ENCODE measurements around the gene CLMN. TPM values are rescaled to one million over a fixed set of nuclear protein-coding genes. Genes with fewer than 3 reads are reported as not detected.

Gene CLMN
- total and polyA plus RNA-seq, 2 of the 4 experiments (the other 2 are of a cell fraction) = 0.10 to 0.18 TPM

- Histone ChIP-seq H2BK20ac (ENCODE audit: low read depth, low read length) (no peak overlapping the region), H3K4ac (ENCODE audit: low read depth, low read length) (no peak overlapping the region), H3K36me3 (ENCODE audit: control insufficient read depth, insufficient read depth, low read length) (no peaks in the 10 kb centered on the region), H3K4me1 (ENCODE audit: control insufficient read depth, insufficient read depth, low read length) (peaks cover 2% of the 10 kb centered on the region; the same call in 1 of the 2 replicates), H2AK5ac (ENCODE audit: low read depth, low read length) (no peak overlapping the region), H2BK5ac (ENCODE audit: low read depth, low read length, poor library complexity, severe bottlenecking) (no peak overlapping the region), H2AK9ac (replicated peaks; ENCODE audit: low read depth, low read length, poor library complexity) (no peak overlapping the region), H4K8ac (ENCODE audit: low read depth in 2 of 2, low read length in 2 of 2) (no peak overlapping the region), H4K20me1 (ENCODE audit: insufficient read depth, low read length) (no peaks in the 10 kb centered on the region), H4K5ac (ENCODE audit: low read depth, low read length) (no peak overlapping the region), H3K79me1 (ENCODE audit: low read depth in 1 of 2, low read length in 2 of 2) (no peaks in the 10 kb centered on the region), H2AFZ (replicated peaks; ENCODE audit: low read length, poor library complexity) (no peak overlapping the region), H3K9me1 (ENCODE audit: insufficient read depth, low read length) (no peaks in the 10 kb centered on the region), H3K14ac (replicated peaks; ENCODE audit: low read depth, low read length) (no peak overlapping the region), H4K91ac (ENCODE audit: insufficient read depth, low read depth, low read length) (no peak overlapping the region), H2BK120ac (ENCODE audit: low read depth, low read length) (no peak overlapping the region), H3K18ac (ENCODE audit: low read depth, low read length) (no peak overlapping the region), H2BK15ac (ENCODE audit: low read depth, low read length) (no peak overlapping the region), H3K27ac (ENCODE audit: insufficient read depth, low read length) (no peak overlapping the region), H3K27me3 (ENCODE audit: control insufficient read depth, insufficient read depth, low read length) (no peaks in the 10 kb centered on the region; the same call in 1 of the 2 replicates), H3K23ac (ENCODE audit: low read depth, low read length) (no peak overlapping the region), H3K4me2 (ENCODE audit: low read depth, low read length) (no peak overlapping the region), H3K9ac (ENCODE audit: low read depth, low read length) (no peak overlapping the region), H3K4me3 (ENCODE audit: insufficient read depth, low read depth, low read length) (no peak overlapping the region), H3K56ac (ENCODE audit: extremely low read depth, insufficient read depth, low read length) (no peak overlapping the region), H3K9me3 (ENCODE audit: control insufficient read depth, insufficient read depth, low read length) (no peaks in the 10 kb centered on the region)
- ATAC-seq (ENCODE audit: low read depth) (no peak), DNase-seq (no peak)
- BruUV-seq (replicated peaks) = no TSS peak
- intact Hi-C loops (cut with micrococcal nuclease) = loop anchor here (10.0 kb wide), 1 partner anchor 508 kb away; no protein-coding TSS in a partner anchor
- TF ChIP-seq MAFK (IDR thresholded peaks at IDR 0.05; ENCODE audit: low read depth, low read length) (no peak), POLR2A (IDR thresholded peaks at IDR 0.05; ENCODE audit: low read depth, low read length) (no peak), BHLHE40 (IDR thresholded peaks at IDR 0.05; ENCODE audit: low read depth, low read length) (no peak), NFE2L2 (IDR thresholded peaks at IDR 0.05; ENCODE audit: low read depth, low read length) (no peak), MXI1 (IDR thresholded peaks at IDR 0.05; ENCODE audit: borderline replicate concordance, low read depth, low read length) (no peak), RAD21 (IDR thresholded peaks at IDR 0.05; ENCODE audit: low read length) (no peak), FOS (IDR thresholded peaks at IDR 0.05; ENCODE audit: low read depth, low read length) (no peak), CHD1 (IDR thresholded peaks at IDR 0.05; ENCODE audit: low read depth, low read length) (no peak), USF2 (IDR thresholded peaks at IDR 0.05; ENCODE audit: low read depth, low read length) (no peak), RFX5 (IDR thresholded peaks at IDR 0.05; ENCODE audit: low read depth, low read length) (no peak), RCOR1 (IDR thresholded peaks at IDR 0.05; ENCODE audit: insufficient replicate concordance, low read length) (no peak), CTCF (conservative IDR thresholded peaks at IDR 0.05; ENCODE audit: low read depth, low read length) (no peak), MAZ (IDR thresholded peaks at IDR 0.05; ENCODE audit: borderline replicate concordance, low read depth, low read length) (no peak), CEBPB (IDR thresholded peaks at IDR 0.05; ENCODE audit: low read depth, low read length) (no peak), SMC3 (IDR thresholded peaks at IDR 0.05; ENCODE audit: low read depth, low read length) (no peak), ELK1 (IDR thresholded peaks at IDR 0.05; ENCODE audit: borderline replicate concordance, low read depth, low read length) (no peak)
- dilution Hi-C loops (cut with HindIII; ENCODE audit: low sequenced_read_pairs, unreplicated experiment) = no loop called here
- 36% methylated on average over 2 of the region's 6 CpGs; no CpG with 5 or more reads in 1 of the 2 experiments for WGBS, 2 experiments (ENCODE audit: extremely low coverage in 2 of 2, insufficient read length in 1 of 2)
- POLR2A ChIA-PET (ENCODE audit: unreplicated experiment) = no interaction called here
- in situ Hi-C loops (cut with MboI; ENCODE audit: low sequenced_read_pairs) = no loop called here
- CTCF ChIA-PET = no interaction called here
Observed at GRCh38 chr14:95193081-95193480, 126.6 kb downstream of the CLMN start.

All from IMR-90 (cell line).